ENCODE measurements around the gene GBP5. TPM values are rescaled to one million over a fixed set of nuclear protein-coding genes. Genes with fewer than 3 reads are reported as not detected.
"Not testable (repeated sequence)": the region's sequence is repeated elsewhere in the genome, so short reads cannot be mapped to it uniquely, and the experiment has no call there.

Gene GBP5
- polyA plus RNA-seq, 3 donors, result 9.8 to 36.4 (median 16.9) TPM

GRCh38 chr1:89285745-89286380, 13.2 kb upstream of the GBP5 start:
- peaks cover 15% of the 10 kb centered on the region for H3K4me1 Mint-ChIP-seq
- H3K4me3 ChIP-seq (replicated peaks in 1 of 3; ENCODE audit: low read depth in 2 of 3, low read length in 3 of 3), result no peak overlapping the region
- no peaks in the 10 kb centered on the region for H3K79me2 ChIP-seq (ENCODE audit: insufficient read depth, low read length)
- no peak overlapping the region for H3K4me2 ChIP-seq (replicated peaks; ENCODE audit: extremely low read depth, low read length, poor library complexity, severe bottlenecking)
- peaks cover 0 to 2% of the 10 kb centered on the region in 2 donors for H3K36me3 Mint-ChIP-seq
- H3K4me1 ChIP-seq (ENCODE audit: control insufficient read depth in 1 of 2, insufficient read depth in 2 of 2, low read length in 2 of 2), result peaks cover 12 to 17% of the 10 kb centered on the region in 2 donors
- TF ChIP-seq CTCF (IDR thresholded peaks at IDR 0.05), result no peak
- no peak overlapping the region for H3K9ac ChIP-seq (ENCODE audit: insufficient read depth, low read length, poor library complexity, severe bottlenecking)
- H3K27me3 Mint-ChIP-seq (ENCODE audit: low read depth in 3 of 3), result peaks cover 0 to 3% (median 0%) of the 10 kb centered on the region in 3 donors
- H3K27me3 ChIP-seq (ENCODE audit: control insufficient read depth in 2 of 2, insufficient read depth in 2 of 2, low read length in 2 of 2), result no peaks in the 10 kb centered on the region
- 100% methylated on average over 2 of the region's 6 CpGs for WGBS (ENCODE audit: insufficient coverage)
- no peak overlapping the region for H2AFZ ChIP-seq (ENCODE audit: insufficient read depth, low read depth, low read length, poor library complexity, severe bottlenecking)
- H3K9me3 ChIP-seq (replicated peaks in 1 of 2; ENCODE audit: control insufficient read depth in 1 of 2, insufficient read depth in 1 of 2, low read length in 2 of 2), result peaks cover 0 to 7% of the 10 kb centered on the region in 2 donors
- no peak overlapping the region for H3K27ac ChIP-seq (ENCODE audit: low read depth in 1 of 2, low read length in 2 of 2)
- intact Hi-C loops (cut with micrococcal nuclease), result loop anchor here in 1 of 2 donors (10.0 kb wide), 1 partner anchor 59 kb away; no protein-coding TSS in a partner anchor
- no peaks in the 10 kb centered on the region for H3K36me3 ChIP-seq (replicated peaks in 1 of 2; ENCODE audit: control insufficient read depth in 1 of 2, insufficient read depth in 2 of 2, low read length in 2 of 2)
- H3K9me3 Mint-ChIP-seq, result peaks cover 0 to 5% (median 2%) of the 10 kb centered on the region in 7 donors
- H4K20me1 ChIP-seq (ENCODE audit: insufficient read depth, low read length), result no peaks in the 10 kb centered on the region
- no peak for DNase-seq
- peak overlapping the region in 2 of 7 donors; percentile 6 to 73 for H3K27ac Mint-ChIP-seq
- no peak overlapping the region for H3K4me3 Mint-ChIP-seq

GRCh38 chr1:89284078-89284763, 11.6 kb upstream of the GBP5 start:
- H3K9me3 Mint-ChIP-seq; H3K36me3 Mint-ChIP-seq; DNase-seq; H3K9me3 ChIP-seq (replicated peaks in 1 of 2; ENCODE audit: control insufficient read depth in 1 of 2, insufficient read depth in 1 of 2, low read length in 2 of 2); H3K4me2 ChIP-seq (replicated peaks; ENCODE audit: extremely low read depth, low read length, poor library complexity, severe bottlenecking); H3K4me3 Mint-ChIP-seq; H3K27me3 Mint-ChIP-seq (ENCODE audit: low read depth in 3 of 3); H2AFZ ChIP-seq (ENCODE audit: insufficient read depth, low read depth, low read length, poor library complexity, severe bottlenecking); H3K27ac Mint-ChIP-seq; H3K27ac ChIP-seq (ENCODE audit: low read depth in 1 of 2, low read length in 2 of 2); H3K9ac ChIP-seq (ENCODE audit: insufficient read depth, low read length, poor library complexity, severe bottlenecking); H3K79me2 ChIP-seq (ENCODE audit: insufficient read depth, low read length); H3K4me3 ChIP-seq (replicated peaks in 1 of 3; ENCODE audit: low read depth in 2 of 3, low read length in 3 of 3); H3K27me3 ChIP-seq (ENCODE audit: control insufficient read depth in 2 of 2, insufficient read depth in 2 of 2, low read length in 2 of 2); H4K20me1 ChIP-seq (ENCODE audit: insufficient read depth, low read length); H3K36me3 ChIP-seq (replicated peaks in 1 of 2; ENCODE audit: control insufficient read depth in 1 of 2, insufficient read depth in 2 of 2, low read length in 2 of 2): not testable (repeated sequence)
- H3K4me1 Mint-ChIP-seq, result peaks cover 21% of the 10 kb centered on the region
- 100% methylated on average over 2 of the region's 5 CpGs for WGBS (ENCODE audit: insufficient coverage)
- intact Hi-C loops (cut with micrococcal nuclease), result loop anchor here in 1 of 2 donors (10.0 kb wide), 1 partner anchor 61 kb away; no protein-coding TSS in a partner anchor
- H3K4me1 ChIP-seq (ENCODE audit: control insufficient read depth in 1 of 2, insufficient read depth in 2 of 2, low read length in 2 of 2), result peaks cover 12 to 17% of the 10 kb centered on the region in 2 donors

Data from CD14-positive monocyte (primary cell).